ENCODE results near the gene MFSD2A. TPM values are rescaled to one million over a fixed set of nuclear protein-coding genes. Genes with fewer than 3 reads are reported as not detected.
"Not testable (repeated sequence)": the region's sequence is repeated elsewhere in the genome, so short reads cannot be mapped to it uniquely, and the experiment has no call there.

Gene MFSD2A
- total RNA-seq, 1 donor from 2014 or later: not detected

DNA sequence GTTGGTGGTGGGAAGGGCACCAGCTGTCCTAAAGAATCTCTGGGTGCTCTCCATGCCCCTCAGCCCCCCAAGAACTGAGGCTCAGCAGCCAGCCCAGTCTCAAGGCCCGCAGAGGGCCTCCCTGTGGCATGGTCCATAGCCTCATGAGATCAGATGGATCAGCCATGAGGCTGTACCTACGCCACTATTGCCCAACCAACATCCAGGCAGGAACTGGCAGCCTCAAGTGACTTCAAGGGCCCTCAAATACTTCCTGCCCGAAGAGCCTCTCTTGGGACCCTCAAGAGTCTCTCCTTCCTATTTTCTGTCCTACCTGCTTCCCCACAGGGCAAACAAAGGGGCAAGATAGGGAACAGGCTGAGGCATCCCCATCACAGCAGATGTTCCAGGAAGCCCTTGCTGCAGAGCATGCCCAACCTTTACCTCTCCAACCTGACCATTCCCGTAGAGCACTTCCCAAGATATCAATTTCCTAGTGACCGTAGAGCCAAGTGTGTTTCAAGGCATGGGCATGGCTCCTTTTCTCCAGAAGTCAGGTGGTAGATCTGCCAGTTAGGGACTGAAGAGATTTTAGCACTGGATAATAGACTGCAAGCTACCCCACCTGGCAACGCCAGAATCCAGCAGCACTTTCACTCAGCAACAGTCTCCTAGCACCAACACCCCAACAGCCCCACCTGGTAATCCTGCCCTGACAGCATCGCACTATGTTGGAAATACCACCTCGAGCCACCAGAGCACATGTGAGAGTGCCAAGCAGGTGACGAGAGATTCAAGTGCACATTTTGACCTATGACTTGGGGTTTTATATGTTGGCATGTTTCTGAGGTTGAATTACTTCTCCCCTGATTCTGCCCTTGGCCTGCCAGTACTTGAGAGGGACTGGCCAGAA, 13.7 kb upstream of the MFSD2A start:
- no peak for DNase-seq

DNA sequence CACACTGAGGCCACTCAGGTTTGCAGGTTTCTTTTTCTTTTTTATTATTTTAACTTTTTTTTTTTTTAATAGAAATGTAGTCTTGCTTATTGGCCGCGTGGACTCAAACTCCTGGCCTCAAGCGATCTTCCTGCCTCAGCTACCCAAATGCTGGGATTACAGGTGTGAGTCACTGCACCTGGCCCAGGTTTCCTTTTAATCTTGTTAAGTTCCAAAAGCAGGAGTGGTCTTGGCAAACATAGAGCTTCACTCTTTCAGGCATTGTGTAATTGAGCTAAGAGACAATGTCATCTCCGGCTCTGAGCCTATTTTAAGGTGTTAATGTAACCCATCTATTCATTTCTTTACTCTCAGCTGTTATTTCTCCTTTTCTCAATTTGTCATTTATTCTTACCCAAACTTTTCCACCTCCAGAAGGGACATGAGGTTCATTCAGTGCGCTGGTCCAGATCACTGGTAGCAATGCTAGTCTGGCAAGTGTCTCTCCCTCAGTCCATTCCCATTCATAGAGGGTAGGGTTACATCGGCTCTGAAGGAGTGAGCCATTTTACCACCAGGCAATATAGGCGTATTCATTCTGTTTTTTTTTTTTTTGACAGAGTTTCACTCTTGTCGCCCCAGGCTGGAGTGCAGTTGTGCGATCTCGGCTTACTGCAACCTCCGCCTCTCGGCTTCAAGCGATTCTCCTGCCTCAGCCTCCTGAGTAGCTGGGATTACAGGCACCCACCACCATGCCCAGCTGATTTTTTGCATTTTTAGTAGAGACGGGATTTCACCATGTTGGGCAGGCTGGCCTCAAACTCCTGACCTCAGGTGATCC, 11.3 kb upstream of the MFSD2A start:
- DNase-seq: no peak

DNA sequence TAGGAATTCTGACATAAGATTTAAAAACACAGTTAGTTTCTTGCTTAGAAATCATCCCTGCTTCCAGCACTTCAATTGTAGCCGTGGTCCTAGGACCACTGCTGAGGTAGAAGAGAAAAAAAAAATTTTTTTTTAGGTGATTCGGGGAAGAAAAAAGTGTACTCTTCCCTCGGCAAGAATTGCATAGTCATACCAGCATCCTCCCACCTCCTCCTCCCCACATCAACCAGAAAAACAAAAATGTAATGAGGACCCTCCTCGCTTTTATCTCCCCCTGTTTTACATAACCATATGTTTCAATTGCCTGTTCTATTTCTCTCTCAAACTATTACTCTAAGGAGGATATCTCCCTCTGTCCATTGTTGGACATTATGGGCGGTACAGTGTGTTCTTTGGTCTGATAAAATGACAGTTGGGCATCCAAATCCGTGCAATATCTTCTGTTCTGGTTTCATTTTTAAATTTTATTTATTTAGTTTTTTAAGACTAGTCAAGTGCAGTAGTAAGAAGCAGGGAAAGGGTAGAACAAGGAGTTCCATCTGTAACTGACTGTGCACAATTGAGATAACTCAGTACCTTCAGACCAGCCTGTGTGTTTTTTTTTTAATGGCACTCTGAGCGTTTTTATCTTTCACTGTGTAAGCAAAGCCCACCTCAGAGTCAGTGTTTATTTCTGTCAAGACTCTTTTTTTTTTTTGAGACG, 10.4 kb upstream of the MFSD2A start:
- DNase-seq: no peak

DNA sequence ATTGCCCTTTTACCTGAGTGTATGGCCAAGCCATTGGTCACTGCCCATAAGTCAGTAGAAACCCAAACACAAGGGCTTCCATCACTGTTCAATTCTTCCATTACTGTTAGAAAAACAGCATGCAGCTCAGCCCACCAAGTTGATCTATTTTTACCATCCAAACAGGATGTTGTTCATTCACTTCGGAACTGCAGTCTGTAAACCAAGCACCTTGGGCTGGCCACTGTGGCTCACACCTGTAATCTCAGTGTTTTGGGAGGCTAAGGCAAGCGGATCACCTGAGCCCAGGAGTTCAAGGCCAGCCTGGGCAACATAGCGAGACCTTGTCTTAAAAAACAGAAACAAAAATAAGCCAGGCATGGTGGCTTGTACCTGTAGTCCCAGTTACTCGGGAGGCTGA, 8.7 kb upstream of the MFSD2A start:
- no peak for DNase-seq

DNA sequence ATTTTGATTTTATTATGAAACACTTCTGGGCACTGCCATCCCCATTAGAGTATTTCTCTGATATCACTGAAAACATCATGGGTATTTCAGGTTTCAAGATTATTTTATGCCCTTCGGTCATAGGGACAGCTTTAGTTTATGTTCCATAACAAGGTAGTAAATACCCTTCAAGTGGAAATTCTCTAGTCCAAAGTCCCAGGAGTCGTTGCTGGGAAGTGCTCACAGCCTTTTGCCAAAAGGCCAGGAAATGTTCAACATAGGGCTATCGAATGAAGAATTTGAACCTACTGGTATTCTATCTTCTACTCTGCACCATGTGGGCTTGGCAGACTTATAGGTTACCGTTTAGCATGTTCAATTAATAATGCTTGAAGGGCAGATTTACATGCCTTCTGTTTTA, 7.7 kb upstream of the MFSD2A start:
- DNase-seq: no peak

DNA sequence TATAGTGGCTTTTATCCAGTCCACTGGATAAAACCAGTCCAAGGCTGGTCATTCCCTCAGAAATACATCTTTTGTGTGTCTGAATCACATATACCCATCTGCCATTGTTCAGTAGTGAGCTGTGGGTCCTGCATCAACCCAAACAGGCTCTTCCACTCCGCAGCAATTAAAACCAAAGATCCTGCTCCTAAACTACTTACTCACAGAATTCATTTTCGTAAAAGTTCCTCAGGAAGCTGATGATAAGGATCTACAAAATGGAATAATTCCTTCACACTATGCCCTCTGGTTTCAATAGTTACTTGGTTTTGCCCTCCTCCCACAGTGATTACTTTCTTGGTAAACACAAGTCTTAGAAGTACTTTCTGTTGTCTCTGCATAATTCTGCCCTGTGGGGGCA, 5.1 kb upstream of the MFSD2A start:
- no peak for DNase-seq

DNA sequence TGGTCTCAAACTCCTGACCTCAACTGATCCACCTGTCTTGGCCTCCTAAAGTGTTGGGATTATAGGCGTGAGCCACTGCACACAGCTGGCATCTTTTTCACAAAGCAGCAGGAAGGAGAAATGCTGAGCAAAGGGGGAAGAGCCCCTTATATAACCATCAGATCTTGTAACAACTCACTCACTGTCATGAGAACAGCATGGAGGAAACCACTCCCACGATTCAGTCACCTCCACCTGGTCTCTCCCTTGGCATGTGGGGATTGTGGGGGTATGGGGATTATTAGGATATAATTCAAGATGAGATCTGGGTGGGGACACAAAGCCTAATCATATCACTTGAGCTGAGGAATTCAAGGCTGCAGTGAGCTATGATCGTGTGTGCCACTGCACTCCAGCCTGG, 3.0 kb upstream of the MFSD2A start:
- DNase-seq: no peak

DNA sequence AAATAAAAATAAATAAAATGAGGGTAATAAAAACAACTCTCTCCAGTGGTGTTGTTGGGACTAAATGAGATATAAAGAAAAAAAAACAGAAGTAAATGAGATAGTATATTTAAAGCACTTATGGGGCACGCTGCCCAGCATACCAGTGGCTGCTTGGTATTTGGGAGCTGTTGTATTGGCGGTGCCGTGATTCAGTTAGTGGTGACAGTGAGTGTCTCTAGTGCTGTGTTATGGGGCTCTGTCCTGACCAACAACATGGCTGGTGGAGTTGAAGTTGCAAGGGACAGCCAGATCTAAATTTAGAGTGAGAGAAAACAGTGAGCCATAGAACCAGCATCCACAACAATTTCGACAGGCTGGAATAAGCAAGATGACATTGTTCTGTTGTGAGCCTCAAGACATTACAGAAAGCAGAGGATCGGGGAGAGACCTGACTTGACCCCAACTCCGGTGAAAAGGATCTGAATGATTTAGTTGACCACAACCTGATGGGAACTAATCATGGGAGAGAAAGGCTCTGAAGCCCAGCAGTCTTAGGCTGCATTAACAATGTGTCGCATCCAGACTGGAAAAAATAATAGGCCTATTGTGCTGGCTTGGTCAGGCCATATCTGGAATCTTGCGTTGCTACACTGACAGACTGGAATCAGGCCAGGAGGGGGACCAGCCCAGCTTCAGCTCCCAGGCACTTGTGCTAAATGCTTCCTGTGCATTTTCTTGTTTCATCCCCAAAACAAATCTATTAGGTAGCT, 2.4 kb upstream of the MFSD2A start:
- DNase-seq: no peak

DNA sequence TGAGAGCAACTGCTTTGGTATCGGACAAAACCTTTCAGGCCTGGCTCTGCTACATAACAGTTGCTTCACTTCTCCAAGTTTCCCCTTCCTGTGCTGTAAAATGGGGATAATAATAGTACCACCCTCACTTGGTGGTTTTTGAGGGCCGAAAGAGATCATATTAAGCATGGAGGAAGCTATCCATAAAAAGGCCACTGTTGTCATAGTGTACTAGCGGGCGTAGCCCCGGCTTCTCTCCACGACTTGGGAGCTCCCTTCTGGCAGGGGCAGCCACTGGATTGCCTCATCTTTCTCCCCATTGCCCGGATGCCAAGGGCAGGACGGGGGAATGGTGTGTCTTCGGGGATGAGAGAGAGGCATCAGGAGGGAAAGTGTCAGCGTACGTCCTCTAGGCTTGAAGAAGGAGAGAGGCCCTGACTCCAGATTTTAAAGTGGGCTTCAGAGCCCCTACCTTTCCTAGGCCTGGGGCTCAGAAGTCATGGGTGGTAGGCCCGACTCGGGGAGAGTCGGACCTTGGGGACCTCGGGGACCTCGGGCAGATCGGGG, 548 bp upstream of the MFSD2A start:
- no peak for DNase-seq

DNA sequence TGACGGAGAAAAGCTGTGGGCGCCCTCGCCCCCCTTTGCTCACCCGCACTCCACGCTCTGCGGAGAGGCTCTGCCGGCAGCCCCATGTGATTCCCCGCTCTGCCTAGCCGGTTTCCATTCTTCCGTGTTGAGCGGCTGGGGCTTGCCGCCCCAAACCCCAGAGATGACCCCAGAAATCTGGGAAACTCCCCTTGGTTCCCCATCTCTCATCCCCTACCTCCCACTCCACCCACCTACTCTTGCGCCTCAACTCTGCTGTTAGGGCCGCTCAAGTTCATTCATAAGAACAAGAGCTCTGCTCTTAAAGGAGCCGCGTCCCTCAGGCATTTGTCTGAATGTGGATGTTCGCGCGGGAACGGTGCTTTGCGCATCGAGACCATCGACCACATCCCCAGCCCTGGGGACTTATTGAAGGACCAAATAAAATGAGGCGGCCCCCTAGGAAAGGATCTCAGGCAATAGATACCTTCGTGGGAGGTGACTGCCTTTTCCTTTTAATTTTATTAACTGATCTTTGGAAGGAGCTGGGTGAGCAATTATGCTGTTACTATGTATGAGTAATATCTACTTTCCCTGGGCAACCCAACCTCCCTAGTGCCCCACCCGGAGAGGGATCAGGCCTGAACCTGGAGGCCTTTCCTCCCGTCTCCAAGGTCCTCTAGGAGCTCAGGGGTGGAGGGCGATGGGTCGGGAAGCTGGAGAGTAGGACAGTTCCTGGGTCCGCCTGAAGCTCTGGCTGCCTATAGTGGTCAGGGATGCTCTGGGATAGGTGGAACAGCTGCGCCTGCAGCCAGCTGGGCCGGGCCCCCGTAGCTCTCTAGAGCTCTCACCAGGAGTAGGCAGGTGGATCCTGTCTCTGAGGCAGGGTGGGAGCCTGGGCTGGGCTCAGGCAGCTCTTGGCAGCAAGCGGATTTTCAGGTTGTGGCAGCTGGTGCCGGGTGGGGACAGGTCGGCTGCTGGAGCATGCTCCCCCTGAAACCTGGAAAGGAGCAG, 898 bp downstream of the MFSD2A start:
- peak; percentile 53 for DNase-seq

DNA sequence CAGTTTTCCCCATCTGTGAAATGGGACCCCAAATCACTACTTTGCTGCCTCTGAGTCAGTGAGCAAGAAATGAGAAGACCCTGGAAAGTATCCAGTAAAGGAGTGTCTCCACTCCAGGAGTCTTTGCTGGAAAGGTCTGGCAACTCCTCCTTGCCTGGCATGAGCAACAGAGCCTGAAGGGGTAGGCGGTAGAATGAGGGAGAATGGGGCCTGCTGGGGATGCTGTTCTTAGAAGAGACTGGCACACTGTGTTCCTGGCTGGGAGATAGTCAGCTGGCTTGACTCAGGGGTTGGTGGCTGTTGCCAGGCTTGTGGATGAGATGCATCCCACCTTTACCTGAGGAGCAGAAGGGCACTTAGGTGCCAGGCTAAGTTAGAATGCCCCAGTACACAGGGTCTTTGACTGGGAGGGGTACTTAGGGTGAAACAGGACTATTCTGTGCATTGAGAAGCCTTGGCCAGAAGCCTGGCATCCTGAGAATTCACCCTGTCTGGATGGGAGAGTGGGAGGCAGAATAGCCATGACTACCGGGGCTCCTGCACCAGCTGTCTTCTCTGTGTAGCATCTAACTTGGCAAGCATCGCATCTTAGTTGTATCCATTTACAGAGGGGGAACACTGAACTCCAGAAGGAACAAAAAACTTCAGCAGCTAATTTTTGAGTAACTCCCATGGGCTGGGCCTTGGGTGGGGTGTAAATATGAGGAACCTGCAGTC, 2.5 kb downstream of the MFSD2A start:
- no peak for DNase-seq

DNA sequence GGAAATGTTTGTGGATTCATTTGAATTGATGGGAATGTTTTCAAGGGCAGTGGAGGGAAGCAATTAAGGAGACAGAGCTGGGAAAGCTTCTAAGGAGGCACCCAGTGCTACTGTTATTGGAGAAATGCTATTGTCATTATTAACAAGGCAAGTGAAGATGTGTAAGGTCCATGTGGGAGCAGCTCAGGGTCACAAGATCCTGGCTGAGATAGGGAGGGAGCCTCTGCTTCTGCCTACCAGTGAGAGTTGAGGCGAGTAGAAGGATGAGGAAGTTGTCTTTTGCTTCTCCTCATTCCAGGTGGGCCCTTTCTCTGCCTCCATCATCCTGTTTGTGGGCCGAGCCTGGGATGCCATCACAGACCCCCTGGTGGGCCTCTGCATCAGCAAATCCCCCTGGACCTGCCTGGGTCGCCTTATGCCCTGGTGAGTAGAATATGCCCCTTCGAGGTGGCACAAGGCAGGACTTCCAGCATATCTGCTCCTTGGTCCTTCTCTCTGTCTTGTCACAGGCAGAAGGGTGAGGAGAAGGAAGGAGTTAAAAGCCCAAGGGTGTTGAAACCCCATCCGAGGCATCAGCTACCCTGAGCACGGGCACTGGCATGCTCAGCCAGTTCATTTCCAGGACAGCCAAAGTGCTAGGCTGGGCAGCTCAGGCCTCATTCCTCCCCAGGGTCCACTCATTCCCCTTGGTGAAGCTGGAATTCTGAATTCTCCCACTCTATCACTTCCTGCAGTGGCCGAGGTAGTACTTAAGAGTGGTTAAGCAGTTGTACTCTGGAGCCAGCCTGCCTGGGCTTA, 3.7 kb downstream of the MFSD2A start:
- no peak for DNase-seq

DNA sequence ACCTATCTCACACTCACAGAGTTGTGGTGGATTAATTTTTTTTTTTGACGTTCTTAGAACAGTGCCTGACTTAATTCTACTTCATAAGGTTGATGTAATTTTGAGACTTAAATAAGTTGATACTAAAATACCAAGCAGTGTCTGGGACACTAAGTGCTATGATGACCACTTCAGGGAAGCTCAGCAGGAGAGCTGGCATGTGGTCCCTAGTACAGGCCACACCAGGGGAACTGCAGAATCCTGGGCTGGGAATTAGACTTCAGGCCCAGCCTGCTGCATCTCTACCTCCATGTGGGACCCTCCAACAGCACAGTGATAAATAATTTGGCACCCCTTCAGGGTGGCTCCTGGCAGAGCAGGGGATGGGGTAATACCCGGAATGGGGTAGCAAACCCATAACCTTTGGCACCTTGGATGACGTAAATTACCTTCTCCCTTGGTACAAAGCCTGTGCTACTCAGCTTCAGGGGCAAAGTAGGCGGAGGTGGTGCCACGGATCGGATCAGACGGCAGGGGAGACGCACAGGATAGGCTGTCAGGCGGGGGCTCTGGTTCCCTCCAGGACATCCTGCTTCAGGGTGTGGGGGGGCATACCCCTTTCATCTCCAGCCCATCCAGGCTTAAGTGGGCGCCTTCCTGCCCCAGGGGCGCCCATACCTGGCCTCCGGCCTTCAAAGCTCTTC, 4.8 kb downstream of the MFSD2A start:
- DNase-seq: no peak

DNA sequence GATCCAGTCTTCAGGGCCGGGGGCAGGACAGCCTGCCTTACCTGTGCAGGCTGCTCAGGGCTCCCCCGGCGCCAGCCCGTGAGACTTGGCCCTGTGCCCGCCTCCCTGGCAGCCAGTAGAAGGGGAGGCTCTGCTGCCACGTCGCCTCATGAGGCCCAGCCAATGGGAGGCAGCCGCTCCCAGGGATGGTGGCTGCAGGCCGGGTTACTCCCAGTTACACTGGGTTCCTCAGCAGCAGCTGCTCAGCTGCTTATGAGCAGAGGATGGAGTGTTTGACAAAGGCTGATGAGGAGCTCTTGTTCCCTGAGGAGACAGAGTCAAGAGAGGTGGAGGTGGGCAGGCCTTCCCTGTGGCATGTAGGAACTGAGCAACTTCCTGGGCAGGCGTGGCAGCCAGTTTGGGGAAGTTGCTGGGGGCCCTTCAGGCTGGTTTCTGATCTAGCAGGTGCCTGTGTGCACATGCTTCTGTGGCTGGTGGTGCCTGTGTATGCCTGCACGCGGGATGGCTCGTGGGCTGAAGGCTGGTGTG, 5.5 kb downstream of the MFSD2A start:
- DNase-seq: peak; percentile 41

DNA sequence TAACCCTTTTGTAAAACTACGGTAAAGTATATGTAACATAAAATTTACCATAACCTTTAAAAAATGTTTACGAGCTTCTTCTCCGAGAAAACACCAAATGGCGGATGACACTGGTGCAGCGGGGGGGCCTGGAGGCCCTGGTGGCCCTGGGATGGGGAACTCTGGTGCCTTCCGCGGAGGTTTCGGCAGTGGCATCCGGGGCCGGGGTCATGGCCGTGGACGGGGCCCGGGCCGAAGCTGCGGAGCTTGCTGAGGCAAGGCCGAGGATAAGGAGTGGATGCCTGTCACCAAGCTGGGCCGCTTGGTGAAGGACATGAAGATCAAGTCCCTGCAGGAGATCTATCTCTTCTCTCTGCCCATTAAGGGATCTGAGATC, 7.5 kb downstream of the MFSD2A start:
- no peak for DNase-seq

DNA sequence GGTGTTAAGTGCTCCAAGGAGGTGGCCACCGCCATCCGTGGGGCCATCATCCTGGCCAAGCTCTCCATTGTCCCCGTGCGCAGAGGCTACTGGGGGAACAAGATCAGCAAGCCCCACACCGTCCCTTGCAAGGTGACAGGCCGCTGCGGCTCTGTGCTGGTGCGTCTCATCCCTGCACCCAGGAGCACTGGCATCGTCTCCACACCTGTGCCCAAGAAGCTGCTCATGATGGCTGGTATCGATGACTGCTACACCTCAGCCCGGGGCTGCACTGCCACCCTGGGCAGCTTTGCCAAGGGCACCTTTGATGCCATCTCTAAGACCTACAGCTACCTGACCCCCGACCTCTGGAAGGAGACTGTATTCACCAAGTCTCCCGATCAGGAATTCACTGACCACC, 8.0 kb downstream of the MFSD2A start:
- not testable (repeated sequence) for DNase-seq

DNA sequence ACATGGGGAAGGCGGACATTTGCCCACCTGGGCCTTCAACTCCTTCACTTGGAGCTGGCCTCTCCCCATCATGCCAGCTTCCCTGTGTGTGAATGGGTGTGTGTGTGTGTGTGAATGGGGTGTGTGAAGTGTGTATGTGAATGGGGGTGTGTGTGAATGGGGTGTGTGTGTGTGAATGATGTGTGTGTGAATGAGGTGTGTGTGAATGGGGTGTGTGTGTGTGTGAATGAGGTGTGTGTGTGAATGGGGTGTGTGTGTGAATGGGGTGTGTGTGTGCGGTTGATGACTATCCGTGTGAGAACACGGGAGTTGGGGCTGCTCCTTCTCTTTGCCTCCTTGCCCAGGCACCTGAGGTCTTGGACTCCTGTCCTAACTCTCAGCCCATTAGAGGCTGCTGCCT, 9.6 kb downstream of the MFSD2A start:
- no peak for DNase-seq

DNA sequence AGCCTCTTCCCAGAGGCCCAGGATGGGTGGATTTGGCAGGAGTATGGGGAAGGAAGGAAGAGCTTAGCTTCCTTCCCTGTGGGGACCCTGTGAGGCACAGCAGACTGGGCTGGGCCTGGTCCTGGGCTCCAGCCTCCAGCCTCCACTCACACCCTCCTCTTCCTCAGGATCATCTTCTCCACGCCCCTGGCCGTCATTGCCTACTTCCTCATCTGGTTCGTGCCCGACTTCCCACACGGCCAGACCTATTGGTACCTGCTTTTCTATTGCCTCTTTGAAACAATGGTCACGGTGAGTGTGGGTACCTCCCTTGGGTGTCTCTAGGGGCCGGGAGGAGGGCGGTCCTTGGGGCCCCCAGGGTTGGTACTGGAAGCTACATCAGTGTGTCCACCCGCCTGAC, 10.1 kb downstream of the MFSD2A start:
- DNase-seq: no peak

DNA sequence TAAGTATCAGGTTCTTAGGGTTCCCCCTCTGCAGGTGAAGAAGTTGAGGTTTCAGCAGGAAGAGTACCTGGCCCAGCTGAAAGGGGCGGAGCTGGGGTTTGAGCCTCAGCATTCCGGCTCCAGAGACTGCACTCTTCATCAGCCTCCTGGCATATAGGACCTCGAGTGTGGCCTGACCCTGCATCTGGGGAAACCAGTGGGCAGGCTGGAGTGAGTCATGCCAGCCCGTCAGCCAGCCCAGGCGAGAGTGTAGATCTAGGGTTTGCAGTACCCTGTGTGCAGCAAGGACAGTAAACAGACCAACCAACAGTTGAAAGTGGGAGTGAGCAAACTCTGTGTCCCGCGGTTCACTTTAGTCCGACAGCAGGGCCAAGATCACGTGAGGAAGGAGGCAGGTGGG, 14.1 kb downstream of the MFSD2A start:
- no peak for DNase-seq

Data from dermis blood vessel endothelial cell (primary cell).